ENCODE results near the gene MSI2. TPM values are rescaled to one million over a fixed set of nuclear protein-coding genes. Genes with fewer than 3 reads are reported as not detected.

Gene MSI2
- total RNA-seq, 1 experiment from 2014 or later: 169 TPM

- Histone ChIP-seq H3K4me3 (ENCODE audit: low read length) (no peak overlapping the region), H4K20me1 (ENCODE audit: insufficient read depth, low read depth, low read length) (no peaks in the 10 kb centered on the region), H3K27ac (ENCODE audit: low read length) (peak overlapping the region; percentile 99), H3K79me2 (ENCODE audit: low read length) (peaks cover 99% of the 10 kb centered on the region), H2AFZ (ENCODE audit: low read length) (no peak overlapping the region), H3K27me3 (ENCODE audit: low read length) (no peaks in the 10 kb centered on the region), H3K9me3 (ENCODE audit: low read length) (no peaks in the 10 kb centered on the region), H3K4me2 (ENCODE audit: low read depth, low read length, poor library complexity, severe bottlenecking) (no peak overlapping the region), H3K4me1 (ENCODE audit: low read length) (peaks cover 92% of the 10 kb centered on the region), H3K36me3 (ENCODE audit: insufficient read depth, low read length) (peaks cover 2% of the 10 kb centered on the region; the same call in 1 of the 2 replicates), H3K9me2 (replicated peaks; ENCODE audit: insufficient read depth, low read length) (no peaks in the 10 kb centered on the region), H3K9ac (ENCODE audit: low read length) (no peak overlapping the region)
- no peak for DNase-seq
These were observed 106.7 kb downstream of the MSI2 start for GRCh38 chr17:57362797-57363556.

- peaks cover 99% of the 10 kb centered on the region for H3K79me2 ChIP-seq (ENCODE audit: low read length)
- H3K4me3 ChIP-seq (ENCODE audit: low read length): no peak overlapping the region
- no peaks in the 10 kb centered on the region for H3K9me2 ChIP-seq (replicated peaks; ENCODE audit: insufficient read depth, low read length)
- H3K27me3 ChIP-seq (ENCODE audit: low read length): no peaks in the 10 kb centered on the region
- peak overlapping the region; percentile 86 for H3K27ac ChIP-seq (ENCODE audit: low read length)
- no peaks in the 10 kb centered on the region for H4K20me1 ChIP-seq (ENCODE audit: insufficient read depth, low read depth, low read length)
- H2AFZ ChIP-seq (ENCODE audit: low read length): no peak overlapping the region
- peaks cover 2% of the 10 kb centered on the region; the same call in 1 of the 2 replicates for H3K36me3 ChIP-seq (ENCODE audit: insufficient read depth, low read length)
- peak overlapping the region; percentile 39 for H3K4me2 ChIP-seq (ENCODE audit: low read depth, low read length, poor library complexity, severe bottlenecking)
- peak overlapping the region; percentile 50 for H3K9ac ChIP-seq (ENCODE audit: low read length)
- DNase-seq: no peak
- no peaks in the 10 kb centered on the region for H3K9me3 ChIP-seq (ENCODE audit: low read length)
- H3K4me1 ChIP-seq (ENCODE audit: low read length): peaks cover 92% of the 10 kb centered on the region
These were observed 107.3 kb downstream of the MSI2 start for GRCh38 chr17:57363580-57363979.

- peaks cover 100% of the 10 kb centered on the region for H3K79me2 ChIP-seq (ENCODE audit: low read length)
These were observed 107.8 kb downstream of the MSI2 start for GRCh38 chr17:57363998-57364643.

GRCh38 chr17:57365420-57365819 is 109.1 kb downstream of the MSI2 start:
- Histone ChIP-seq H3K27me3 (ENCODE audit: low read length) (no peaks in the 10 kb centered on the region), H3K27ac (ENCODE audit: low read length) (peak overlapping the region; percentile 86), H3K79me2 (ENCODE audit: low read length) (peaks cover 100% of the 10 kb centered on the region), H3K9me2 (replicated peaks; ENCODE audit: insufficient read depth, low read length) (no peaks in the 10 kb centered on the region), H3K9ac (ENCODE audit: low read length) (peak overlapping the region; percentile 46), H3K4me3 (ENCODE audit: low read length) (0 out of 2 replicates have a peak overlapping the region, but pooled peaks have one; percentile 17), H3K4me1 (ENCODE audit: low read length) (peaks cover 80% of the 10 kb centered on the region), H3K36me3 (ENCODE audit: insufficient read depth, low read length) (peaks cover 2% of the 10 kb centered on the region; the same call in 1 of the 2 replicates), H3K4me2 (ENCODE audit: low read depth, low read length, poor library complexity, severe bottlenecking) (peak overlapping the region; percentile 39), H2AFZ (ENCODE audit: low read length) (no peak overlapping the region), H4K20me1 (ENCODE audit: insufficient read depth, low read depth, low read length) (no peaks in the 10 kb centered on the region), H3K9me3 (ENCODE audit: low read length) (no peaks in the 10 kb centered on the region)
- DNase-seq: no peak

More at GRCh38 chr17:57363998-57364643, 107.8 kb downstream of the MSI2 start:
- no peaks in the 10 kb centered on the region for H3K9me2 ChIP-seq (replicated peaks; ENCODE audit: insufficient read depth, low read length)
- no peaks in the 10 kb centered on the region for H3K9me3 ChIP-seq (ENCODE audit: low read length)
- peaks cover 2% of the 10 kb centered on the region; the same call in 1 of the 2 replicates for H3K36me3 ChIP-seq (ENCODE audit: insufficient read depth, low read length)
- no peak for DNase-seq
- no peaks in the 10 kb centered on the region for H4K20me1 ChIP-seq (ENCODE audit: insufficient read depth, low read depth, low read length)
- no peak overlapping the region for H2AFZ ChIP-seq (ENCODE audit: low read length)
- H3K4me1 ChIP-seq (ENCODE audit: low read length): peaks cover 92% of the 10 kb centered on the region
- H3K27me3 ChIP-seq (ENCODE audit: low read length): no peaks in the 10 kb centered on the region
- H3K9ac ChIP-seq (ENCODE audit: low read length): peak overlapping the region; percentile 50
- peak overlapping the region; percentile 86 for H3K27ac ChIP-seq (ENCODE audit: low read length)
- H3K4me3 ChIP-seq (ENCODE audit: low read length): no peak overlapping the region
- peak overlapping the region; percentile 39 for H3K4me2 ChIP-seq (ENCODE audit: low read depth, low read length, poor library complexity, severe bottlenecking)

- no peak for DNase-seq
- peak overlapping the region; percentile 86 for H3K27ac ChIP-seq (ENCODE audit: low read length)
- H3K4me3 ChIP-seq (ENCODE audit: low read length): peak overlapping the region; percentile 34; the same call in 1 of the 2 replicates
- no peaks in the 10 kb centered on the region for H3K9me3 ChIP-seq (ENCODE audit: low read length)
- H3K9me2 ChIP-seq (replicated peaks; ENCODE audit: insufficient read depth, low read length): no peaks in the 10 kb centered on the region
- no peaks in the 10 kb centered on the region for H3K27me3 ChIP-seq (ENCODE audit: low read length)
- H3K4me2 ChIP-seq (ENCODE audit: low read depth, low read length, poor library complexity, severe bottlenecking): peak overlapping the region; percentile 39
- peaks cover 100% of the 10 kb centered on the region for H3K79me2 ChIP-seq (ENCODE audit: low read length)
- peaks cover 2% of the 10 kb centered on the region; the same call in 1 of the 2 replicates for H3K36me3 ChIP-seq (ENCODE audit: insufficient read depth, low read length)
- peaks cover 73% of the 10 kb centered on the region for H3K4me1 ChIP-seq (ENCODE audit: low read length)
- no peaks in the 10 kb centered on the region for H4K20me1 ChIP-seq (ENCODE audit: insufficient read depth, low read depth, low read length)
- H3K9ac ChIP-seq (ENCODE audit: low read length): peak overlapping the region; percentile 34
- no peak overlapping the region for H2AFZ ChIP-seq (ENCODE audit: low read length)
These were observed 109.8 kb downstream of the MSI2 start for GRCh38 chr17:57366177-57366557.

GRCh38 chr17:57366558-57367351 is 110.4 kb downstream of the MSI2 start:
- Histone ChIP-seq H3K4me1 (ENCODE audit: low read length) (peaks cover 70% of the 10 kb centered on the region), H3K79me2 (ENCODE audit: low read length) (peaks cover 98% of the 10 kb centered on the region), H2AFZ (ENCODE audit: low read length) (no peak overlapping the region), H3K4me3 (ENCODE audit: low read length) (peak overlapping the region; percentile 34; the same call in 1 of the 2 replicates), H3K9ac (ENCODE audit: low read length) (peak overlapping the region; percentile 34), H4K20me1 (ENCODE audit: insufficient read depth, low read depth, low read length) (no peaks in the 10 kb centered on the region), H3K27ac (ENCODE audit: low read length) (peak overlapping the region; percentile 86), H3K9me2 (replicated peaks; ENCODE audit: insufficient read depth, low read length) (no peaks in the 10 kb centered on the region), H3K36me3 (ENCODE audit: insufficient read depth, low read length) (peaks cover 2% of the 10 kb centered on the region), H3K27me3 (ENCODE audit: low read length) (no peaks in the 10 kb centered on the region), H3K9me3 (ENCODE audit: low read length) (no peaks in the 10 kb centered on the region), H3K4me2 (ENCODE audit: low read depth, low read length, poor library complexity, severe bottlenecking) (peak overlapping the region; percentile 39)
- peak; percentile 74 for DNase-seq

GRCh38 chr17:57368637-57369336 is 112.5 kb downstream of the MSI2 start:
- H3K79me2 ChIP-seq (ENCODE audit: low read length): peaks cover 97% of the 10 kb centered on the region
- H3K4me1 ChIP-seq (ENCODE audit: low read length): peaks cover 55% of the 10 kb centered on the region

More at GRCh38 chr17:57368637-57369336, 112.5 kb downstream of the MSI2 start:
- H3K4me3 ChIP-seq (ENCODE audit: low read length): no peak overlapping the region
- DNase-seq: no peak
- no peak overlapping the region for H3K4me2 ChIP-seq (ENCODE audit: low read depth, low read length, poor library complexity, severe bottlenecking)
- no peak overlapping the region for H2AFZ ChIP-seq (ENCODE audit: low read length)
- no peaks in the 10 kb centered on the region for H4K20me1 ChIP-seq (ENCODE audit: insufficient read depth, low read depth, low read length)
- H3K27ac ChIP-seq (ENCODE audit: low read length): peak overlapping the region; percentile 86
- no peak overlapping the region for H3K9ac ChIP-seq (ENCODE audit: low read length)
- peaks cover 21% of the 10 kb centered on the region for H3K36me3 ChIP-seq (ENCODE audit: insufficient read depth, low read length)
- no peaks in the 10 kb centered on the region for H3K27me3 ChIP-seq (ENCODE audit: low read length)
- H3K9me3 ChIP-seq (ENCODE audit: low read length): peaks cover 4% of the 10 kb centered on the region; the same call in 1 of the 2 replicates
- H3K9me2 ChIP-seq (replicated peaks; ENCODE audit: insufficient read depth, low read length): no peaks in the 10 kb centered on the region
